Lung (tissue), 12 donors: ENCODE results near the gene ZDHHC18. TPM values are rescaled to one million over a fixed set of nuclear protein-coding genes. Genes with fewer than 3 reads are reported as not detected.
A peak's percentile ranks its signal among the peaks of the same experiment; 100 is the strongest.

ENCODE experiments used
- ATAC-seq: fragments of 200-7000 bp; cut with Tn5 transposase; one replicate; pipeline ENCODE4 v1.9.1; 2020; ENCODE audit warnings: moderate number of reproducible peaks; ENCODE audit not compliant: insufficient read depth, low FRiP score
- DNase-seq, 3 donors: peaks; one replicate each; pipeline ENCODE4 v3.0.0-alpha.2; 2013 to 2017
- H3K27ac ChIP-seq, 2 donors: one replicate each; pipeline ENCODE4 v1.5.1; 2013; ENCODE audit warnings: mild to moderate bottlenecking in 2 of 2, moderate library complexity in 2 of 2, control low read depth in 1 of 2, inconsistent platforms in 1 of 2, low read depth in 1 of 2, low read length in 1 of 2
- H3K27me3 ChIP-seq, 3 donors: one replicate each; pipeline ENCODE4 v1.5.1; 2013; ENCODE audit warnings: low read length in 2 of 3; ENCODE audit not compliant: control insufficient read depth in 3 of 3, insufficient read depth in 3 of 3
- H3K36me3 ChIP-seq, 4 donors: one replicate each; pipeline ENCODE4 v1.5.1; 2013; ENCODE audit warnings: low read length in 4 of 4, mild to moderate bottlenecking in 1 of 4, moderate library complexity in 1 of 4; ENCODE audit not compliant: control insufficient read depth in 4 of 4, insufficient read depth in 4 of 4
- H3K4me1 ChIP-seq, 5 donors: one replicate each; pipeline ENCODE4 v1.5.1; 2013; ENCODE audit warnings: low read length in 5 of 5, mild to moderate bottlenecking in 2 of 5, moderate library complexity in 1 of 5; ENCODE audit not compliant: control insufficient read depth in 5 of 5, insufficient read depth in 5 of 5
- H3K4me3 ChIP-seq: one replicate; pipeline ENCODE4 v1.5.1; 2013; ENCODE audit warnings: mild to moderate bottlenecking, control low read depth, moderate library complexity
- H3K9ac ChIP-seq, 2 donors: one replicate each; pipeline ENCODE4 v1.5.1; 2013; ENCODE audit warnings: low read length in 2 of 2, control low read depth in 1 of 2; ENCODE audit not compliant: insufficient read depth in 1 of 2
- H3K9me3 ChIP-seq, 4 donors: one replicate each; pipeline ENCODE4 v1.5.1; 2013; ENCODE audit warnings: low read length in 3 of 4, mild to moderate bottlenecking in 1 of 4, moderate library complexity in 1 of 4; ENCODE audit not compliant: control insufficient read depth in 4 of 4, insufficient read depth in 3 of 4
- CTCF ChIP-seq: IDR thresholded peaks from 2 replicates; pipeline ENCODE4 v1.5.1; 2012; ENCODE audit warnings: mild to moderate bottlenecking; ENCODE audit errors: control extremely low read depth, extremely low read depth
- WGBS, 2 donors: extraction: QIAGEN DNeasy Blood & Tissue Kit; methylation state at CpG; one replicate each; pipeline ENCODE4 v1.1.7; 2013; 5-methylcytosine and 5-hydroxymethylcytosine counted together
- polyA plus RNA-seq, 2 donors: library from polyadenylated mRNA; stranded (reverse); fragments of 200-250 nt; gene quantifications; one replicate each; pipeline ENCODE4 v1.2.1, GENCODE V29; 2013
- total RNA-seq, 2 donors: library from RNA; depleted of rRNA in 1 of 2; stranded (reverse); fragments of >200 nt in 1 of 2; gene quantifications; one replicate each; pipeline ENCODE4 v1.2.1, GENCODE V29; 2014 to 2021
- donor health status: control.
- donor health status: control.
- donor health status: Bipolar disorder and iron deficiency.
- donor health status: healthy.
- donor health status: DM: yes; HTN: yes; CAD: no.

Gene ZDHHC18
- total and polyA plus RNA-seq, 4 donors, result 11.6 to 39.1 (median 18.3) TPM

GRCh38 chr1:26889551-26890466, 63.3 kb downstream of the ZDHHC18 start, which contains the start of gene GPN2:
Gene GPN2 (minus strand): TSS chr1:26890283. CDS start chr1:26890096, 187 bp downstream.
- Histone ChIP-seq H3K27ac (peak within 1 kb of the TSS; percentile 88 to 98), H3K9ac (peak within 1 kb of the TSS; percentile 82 to 87), H3K27me3 (no peaks in the 10 kb centered on the region), H3K9me3 (no peaks in the 10 kb centered on the region), H3K4me3 (peak within 1 kb of the TSS; percentile 76), H3K4me1 (peaks cover 0 to 11% (median 7%) of the 10 kb centered on the region in 5 donors), H3K36me3 (peaks cover 13 to 34% (median 29%) of the 10 kb centered on the region in 4 donors)
- DNase-seq (peak; percentile 81 to 92 (median 84)), ATAC-seq (peak; percentile 94)
- 1% methylated on average over 89 of the region's 89 CpGs for WGBS, 2 donors
- TF ChIP-seq CTCF, result no peak

DNA sequence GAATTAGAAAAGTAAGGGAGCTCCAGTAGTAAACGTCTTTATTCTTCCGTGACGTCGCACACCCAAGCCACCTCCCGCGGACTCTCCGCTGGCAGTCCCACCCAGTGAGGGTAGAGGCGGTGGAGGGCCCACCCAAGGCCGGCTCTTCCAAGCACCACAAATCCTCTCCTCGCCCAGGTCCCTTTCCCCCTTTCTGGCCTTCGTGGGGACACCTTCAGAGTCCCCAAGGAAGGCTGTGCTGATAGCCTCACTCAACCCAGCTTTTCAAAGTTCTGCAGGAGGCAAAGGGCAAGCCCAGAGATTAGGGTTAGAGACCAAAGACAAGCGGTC, 63.9 kb downstream of the ZDHHC18 start:
- ATAC-seq (no peak), DNase-seq (no peak)
- H3K4me1 ChIP-seq, result peaks cover 0 to 11% (median 7%) of the 10 kb centered on the region in 5 donors
- 6% methylated on average over 12 of the region's 12 CpGs for WGBS, 2 donors
- H3K27ac ChIP-seq, result peak overlapping the region; percentile 88 to 98
- H3K36me3 ChIP-seq, result peaks cover 7 to 31% (median 27%) of the 10 kb centered on the region in 4 donors
- H3K9me3 ChIP-seq, result no peaks in the 10 kb centered on the region
- TF ChIP-seq CTCF, result no peak
- H3K9ac ChIP-seq, result peak overlapping the region; percentile 82 to 87
- H3K27me3 ChIP-seq, result no peaks in the 10 kb centered on the region
- H3K4me3 ChIP-seq, result peak overlapping the region; percentile 76

- peaks cover 12 to 32% (median 16%) of the 10 kb centered on the region in 4 donors for H3K36me3 ChIP-seq
- WGBS, 2 donors, result 95 to 96% methylated on average over 13 of the region's 13 CpGs
- peaks cover 2 to 13% (median 3%) of the 10 kb centered on the region in 5 donors for H3K4me1 ChIP-seq
- ATAC-seq, result no peak
- H3K27ac ChIP-seq, result no peak overlapping the region
- H3K4me3 ChIP-seq, result no peak overlapping the region
- H3K9ac ChIP-seq, result no peak overlapping the region
- DNase-seq, result no peak
- no peaks in the 10 kb centered on the region for H3K27me3 ChIP-seq
- TF ChIP-seq CTCF, result no peak
- no peaks in the 10 kb centered on the region for H3K9me3 ChIP-seq
These were observed 67.8 kb downstream of the ZDHHC18 start for GRCh38 chr1:26894263-26894662.
